Loucy (cell line): Measurements from ENCODE around the gene GOLGA8T.
"Not testable (repeated sequence)": the region's sequence is repeated elsewhere in the genome, so short reads cannot be mapped to it uniquely, and the experiment has no call there.

Experiments
- EZH2phosphoT487 ChIP-seq: fragments of 200-600 bp; IDR thresholded peaks from 2 replicates; pipeline ENCODE4 v1.6.1; 2018; ENCODE audit warnings: antibody characterized with exemption, mild to moderate bottlenecking, moderate library complexity, borderline replicate concordance
- TF ChIP-seq, protein P1 (sequence below): fragments of 200-600 bp; sonication (generic); conservative IDR thresholded peaks from 2 replicates; pipeline ENCODE4 v1.5.1; 2014; ENCODE audit warnings: mild to moderate bottlenecking, antibody characterized with exemption, low read length

GRCh38 chr15:30102890-30103289 lies 32.0 kb upstream of the GOLGA8T start:
- TF ChIP-seq, protein P1, sequence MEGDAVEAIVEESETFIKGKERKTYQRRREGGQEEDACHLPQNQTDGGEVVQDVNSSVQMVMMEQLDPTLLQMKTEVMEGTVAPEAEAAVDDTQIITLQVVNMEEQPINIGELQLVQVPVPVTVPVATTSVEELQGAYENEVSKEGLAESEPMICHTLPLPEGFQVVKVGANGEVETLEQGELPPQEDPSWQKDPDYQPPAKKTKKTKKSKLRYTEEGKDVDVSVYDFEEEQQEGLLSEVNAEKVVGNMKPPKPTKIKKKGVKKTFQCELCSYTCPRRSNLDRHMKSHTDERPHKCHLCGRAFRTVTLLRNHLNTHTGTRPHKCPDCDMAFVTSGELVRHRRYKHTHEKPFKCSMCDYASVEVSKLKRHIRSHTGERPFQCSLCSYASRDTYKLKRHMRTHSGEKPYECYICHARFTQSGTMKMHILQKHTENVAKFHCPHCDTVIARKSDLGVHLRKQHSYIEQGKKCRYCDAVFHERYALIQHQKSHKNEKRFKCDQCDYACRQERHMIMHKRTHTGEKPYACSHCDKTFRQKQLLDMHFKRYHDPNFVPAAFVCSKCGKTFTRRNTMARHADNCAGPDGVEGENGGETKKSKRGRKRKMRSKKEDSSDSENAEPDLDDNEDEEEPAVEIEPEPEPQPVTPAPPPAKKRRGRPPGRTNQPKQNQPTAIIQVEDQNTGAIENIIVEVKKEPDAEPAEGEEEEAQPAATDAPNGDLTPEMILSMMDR: not testable (repeated sequence)
- TF ChIP-seq EZH2phosphoT487: not testable (repeated sequence)
